Cardiac fibroblast (primary cell): ENCODE data around the gene HOXB1.

Source experiments
- DNase-seq, 2 donors: peaks; one replicate each; pipeline versions ENCODE4 v3.0.0 to v3.0.0-alpha.2; 2010; ENCODE audit warnings: low read depth in 2 of 2
- H3K4me3 ChIP-seq, 2 donors: replicated peaks in 1 of 2; 1 replicate in 1 of 2; 2 replicates in 1 of 2; pipeline ENCODE4 v1.5.1; 2011; ENCODE audit warnings: low read depth in 2 of 2, low read length in 2 of 2, mild to moderate bottlenecking in 2 of 2, moderate library complexity in 1 of 2
- TF ChIP-seq, protein P1 (sequence below): IDR thresholded peaks from one replicate; pipeline ENCODE4 v1.5.1; 2011; ENCODE audit warnings: low read depth, mild to moderate bottlenecking, low read length, inconsistent platforms

HOXB1 gene

DNA sequence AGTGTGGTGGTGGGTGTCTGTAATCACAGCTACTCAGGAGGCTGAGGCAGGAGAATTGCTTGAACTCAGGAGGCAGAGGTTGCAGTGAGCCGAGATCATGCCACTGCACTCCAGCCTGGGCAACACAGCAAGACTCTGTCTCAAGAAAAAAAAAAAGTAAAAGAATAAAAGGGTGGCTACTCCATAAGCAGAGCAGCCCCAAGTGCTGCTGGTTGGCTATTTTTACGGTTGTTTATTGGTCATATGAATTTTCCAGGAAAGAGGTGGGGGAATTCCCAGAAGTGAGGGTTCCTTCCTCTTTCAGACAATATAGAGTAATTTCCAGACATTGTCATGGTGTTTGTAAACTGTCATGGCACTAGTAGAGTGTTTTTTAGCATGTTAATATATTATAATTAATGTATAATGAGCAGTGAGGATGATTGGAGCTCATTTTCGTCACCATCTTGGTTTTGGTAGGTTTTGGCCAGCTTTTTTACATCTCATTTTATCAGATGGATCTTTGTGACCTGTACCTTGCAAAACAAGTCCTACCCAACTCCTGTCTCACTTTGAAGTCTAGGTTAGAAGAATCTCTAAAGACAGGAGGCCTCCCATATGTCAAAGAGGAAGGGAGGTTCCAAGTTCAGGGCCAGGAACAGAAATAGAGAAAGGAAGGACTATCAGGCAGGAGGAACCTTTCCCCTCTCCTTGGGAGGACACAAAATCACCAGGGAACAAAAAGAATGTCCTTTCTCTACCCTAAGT, 39.1 kb downstream of the HOXB1 start:
- TF ChIP-seq, protein P1, sequence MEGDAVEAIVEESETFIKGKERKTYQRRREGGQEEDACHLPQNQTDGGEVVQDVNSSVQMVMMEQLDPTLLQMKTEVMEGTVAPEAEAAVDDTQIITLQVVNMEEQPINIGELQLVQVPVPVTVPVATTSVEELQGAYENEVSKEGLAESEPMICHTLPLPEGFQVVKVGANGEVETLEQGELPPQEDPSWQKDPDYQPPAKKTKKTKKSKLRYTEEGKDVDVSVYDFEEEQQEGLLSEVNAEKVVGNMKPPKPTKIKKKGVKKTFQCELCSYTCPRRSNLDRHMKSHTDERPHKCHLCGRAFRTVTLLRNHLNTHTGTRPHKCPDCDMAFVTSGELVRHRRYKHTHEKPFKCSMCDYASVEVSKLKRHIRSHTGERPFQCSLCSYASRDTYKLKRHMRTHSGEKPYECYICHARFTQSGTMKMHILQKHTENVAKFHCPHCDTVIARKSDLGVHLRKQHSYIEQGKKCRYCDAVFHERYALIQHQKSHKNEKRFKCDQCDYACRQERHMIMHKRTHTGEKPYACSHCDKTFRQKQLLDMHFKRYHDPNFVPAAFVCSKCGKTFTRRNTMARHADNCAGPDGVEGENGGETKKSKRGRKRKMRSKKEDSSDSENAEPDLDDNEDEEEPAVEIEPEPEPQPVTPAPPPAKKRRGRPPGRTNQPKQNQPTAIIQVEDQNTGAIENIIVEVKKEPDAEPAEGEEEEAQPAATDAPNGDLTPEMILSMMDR = no peak
- no peak overlapping the region for H3K4me3 ChIP-seq
- DNase-seq = peak in 1 of 2 donors; percentile 53

DNA sequence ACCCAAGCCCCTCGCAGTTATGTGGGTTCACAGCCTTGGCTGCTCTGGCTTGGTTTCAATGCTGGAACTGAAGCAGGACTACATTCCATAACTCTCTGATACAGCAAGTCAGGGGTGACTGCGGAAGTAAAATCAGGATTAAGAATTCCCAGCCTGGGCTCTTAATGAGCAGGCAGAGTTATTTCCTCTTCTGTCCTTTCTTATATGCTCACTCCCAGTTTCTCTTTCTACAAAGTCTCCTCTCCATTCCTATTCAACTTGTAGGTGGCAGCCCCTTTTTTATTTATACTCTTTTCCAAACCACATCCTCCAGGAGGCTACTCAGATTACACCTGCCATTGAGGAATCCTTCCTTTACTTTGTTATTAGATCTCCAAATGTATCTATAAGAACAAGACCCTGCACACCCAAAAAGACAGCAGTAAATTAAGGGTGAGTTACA, 40.3 kb downstream of the HOXB1 start:
- DNase-seq = no peak
- TF ChIP-seq, protein P1 = no peak
- no peak overlapping the region for H3K4me3 ChIP-seq

DNA sequence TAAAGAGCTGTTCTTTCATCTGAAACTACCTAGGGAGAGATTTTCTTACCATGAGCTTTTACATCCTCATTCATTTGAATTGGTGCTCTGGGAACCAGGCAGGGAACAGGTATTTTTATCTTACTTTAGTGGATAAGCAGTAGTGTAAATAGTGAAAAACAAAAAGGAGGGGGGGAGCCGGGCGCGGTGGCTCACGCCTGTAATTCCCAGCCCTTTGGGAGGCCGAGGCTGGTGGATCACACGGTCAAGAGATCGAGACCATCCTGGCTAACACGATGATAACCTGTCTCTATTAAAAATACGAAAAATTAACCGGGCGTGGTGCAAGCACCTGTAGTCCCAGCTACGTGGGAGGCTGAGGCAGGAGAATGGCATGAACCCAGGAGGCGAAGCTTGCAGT, 41.0 kb downstream of the HOXB1 start:
- no peak for DNase-seq
- TF ChIP-seq, protein P1 = no peak
- no peak overlapping the region for H3K4me3 ChIP-seq

DNA sequence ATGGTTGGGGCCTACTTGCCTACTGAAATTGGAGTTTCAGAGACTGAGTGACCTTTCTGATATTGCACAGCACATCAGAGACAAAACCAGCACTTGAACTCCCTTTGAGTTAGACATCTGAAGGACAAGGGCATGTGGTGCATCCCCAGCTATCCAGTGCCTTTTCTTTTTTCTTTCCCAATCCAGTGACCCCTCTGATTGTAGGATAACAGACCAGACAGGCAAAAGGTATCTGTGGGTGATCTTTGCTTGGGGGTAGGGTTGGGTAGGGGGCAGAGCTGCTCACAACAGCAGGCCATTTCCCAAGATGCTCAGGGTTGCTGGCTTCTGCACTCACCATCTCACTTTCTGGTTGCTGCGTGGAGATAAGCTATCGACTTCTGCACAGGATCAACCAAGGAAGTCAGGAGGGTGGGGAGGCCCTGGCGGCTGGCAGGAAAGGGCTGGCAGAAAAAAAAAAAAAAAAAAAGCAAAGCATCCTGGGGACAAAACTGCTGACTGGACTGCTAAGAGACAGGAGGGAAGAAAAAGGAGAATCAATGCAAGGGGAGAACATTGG, 42.2 kb downstream of the HOXB1 start:
- H3K4me3 ChIP-seq = no peak overlapping the region
- TF ChIP-seq, protein P1 = no peak

DNA sequence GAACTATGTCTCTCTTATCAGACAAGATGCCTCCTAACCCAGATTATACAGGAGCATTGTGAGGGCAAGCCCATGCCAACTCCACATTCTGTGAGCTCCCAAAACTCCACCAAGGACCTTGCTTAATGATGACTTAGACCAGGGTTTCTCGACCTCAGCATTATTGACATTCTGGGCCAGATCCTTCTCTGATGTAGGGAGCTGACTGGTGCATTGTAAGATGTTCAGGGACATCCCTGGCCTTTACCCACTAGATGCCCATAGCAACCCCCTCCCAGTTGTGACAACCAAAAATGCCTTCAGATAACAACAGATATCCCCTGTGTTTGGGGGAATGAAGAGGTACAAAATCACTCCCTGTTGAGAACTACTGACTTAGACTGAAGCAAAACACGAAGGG, 43.6 kb downstream of the HOXB1 start:
- TF ChIP-seq, protein P1 = no peak
- H3K4me3 ChIP-seq = no peak overlapping the region
- DNase-seq = no peak

More for the DNA sequence above, 42.2 kb downstream of the HOXB1 start:
- DNase-seq = no peak

DNA sequence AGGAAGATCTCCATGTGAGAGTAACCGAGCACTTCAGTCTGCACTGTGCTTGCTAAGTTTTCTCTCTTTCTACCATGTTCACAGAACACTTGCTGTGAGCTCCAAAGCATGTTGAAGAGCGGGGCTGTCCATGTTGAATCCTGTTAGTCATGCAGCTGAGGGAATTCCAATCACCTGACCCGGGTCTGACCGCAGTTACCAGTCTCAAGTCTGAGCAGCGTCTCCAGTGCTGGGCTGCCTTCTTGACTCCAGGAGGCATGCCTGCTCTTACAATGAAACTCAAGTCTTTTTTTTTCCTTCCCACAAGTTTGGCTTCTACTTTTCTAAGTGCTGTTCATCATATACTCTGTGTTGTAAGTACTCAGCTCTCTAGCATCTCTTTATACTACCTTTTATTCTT, 44.3 kb downstream of the HOXB1 start:
- H3K4me3 ChIP-seq = no peak overlapping the region
- peak; percentile 88 to 98 for DNase-seq

More for the DNA sequence above, 44.3 kb downstream of the HOXB1 start:
- TF ChIP-seq, protein P1 = peak; percentile 19
